Right lobe of liver (tissue), 4 donors: ENCODE measurements around the gene AMHR2.

Experiments used
- CTCF ChIP-seq, 4 donors: fragments of 200-600 bp in 3 of 4; fragments of 450-650 bp in 1 of 4; IDR thresholded peaks; one replicate each; pipeline versions ENCODE4 v1.5.1 to v1.8.0; 2016 to 2022; ENCODE audit warnings: antibody characterized with exemption in 4 of 4, mild to moderate bottlenecking in 2 of 4
- POLR2A ChIP-seq: fragments of 450-650 bp; IDR thresholded peaks from one replicate; pipeline ENCODE4 v1.6.1; 2017; ENCODE audit warnings: antibody characterized with exemption, mild to moderate bottlenecking
- donor health status: DM: no; HTN: no; CAD: no.
- donor health status: DM: no; HTN: no; CAD: no.
- donor health status: DM: no; HTN: yes; CAD: no.

GRCh38 chr12:53388932-53389331 lies 34.7 kb upstream of the AMHR2 start:
- no peak for TF ChIP-seq CTCF (IDR thresholded peaks at IDR 0.05)
- no peak for TF ChIP-seq POLR2A
